Measurements from ENCODE around the gene KRTAP4-9. TPM values are rescaled to one million over a fixed set of nuclear protein-coding genes. Genes with fewer than 3 reads are reported as not detected.

The KRTAP4-9 gene
- total RNA-seq, 1 experiment from 2014 or later = not detected

GRCh38 chr17:41144846-41145245, 39.7 kb downstream of the KRTAP4-9 start:
- Histone ChIP-seq H3K4me3 (ENCODE audit: low read depth in 2 of 2, low read length in 2 of 2) (no peak overlapping the region), H3K9me3 (ENCODE audit: control insufficient read depth, insufficient read depth, low read depth, low read length) (no peaks in the 10 kb centered on the region), H3K36me3 (ENCODE audit: control insufficient read depth, insufficient read depth, low read length) (no peaks in the 10 kb centered on the region), H3K27ac (ENCODE audit: low read length) (no peak overlapping the region), H3K27me3 (ENCODE audit: control insufficient read depth, insufficient read depth, low read length) (no peaks in the 10 kb centered on the region), H3K4me1 (ENCODE audit: control insufficient read depth, insufficient read depth, low read length) (no peaks in the 10 kb centered on the region)
- POLR2A ChIA-PET = no interaction called here
- BruUV-seq (replicated peaks) = no TSS peak
- CTCF ChIA-PET = no interaction called here
- intact Hi-C loops (cut with micrococcal nuclease; ENCODE audit: unreplicated experiment) (no loop called here), in situ Hi-C loops (cut with HindIII; ENCODE audit: low pct_unique_long_range_greater_than_20kb, low sequenced_read_pairs) (no loop called here)
- no peak for TF ChIP-seq CTCF (IDR thresholded peaks at IDR 0.05)
- TF ChIP-seq SIN3A (IDR thresholded peaks at IDR 0.05; ENCODE audit: borderline replicate concordance, insufficient read depth, low read depth, low read length) = no peak
- no peak for TF ChIP-seq TCF7L2 (IDR thresholded peaks at IDR 0.05; ENCODE audit: low read depth, low read length)
- no peak for TF ChIP-seq POLR2AphosphoS5 (IDR thresholded peaks at IDR 0.05; ENCODE audit: low read depth, low read length)
- TF ChIP-seq REST (IDR thresholded peaks at IDR 0.05; ENCODE audit: insufficient read depth in 1 of 2, low read depth in 2 of 2, low read length in 1 of 2) = no peak
- ATAC-seq (no peak), DNase-seq (ENCODE audit: low read depth, low spot score) (no peak)

GRCh38 chr17:41145261-41145660, 40.1 kb downstream of the KRTAP4-9 start:
- POLR2A ChIA-PET = no interaction called here
- no TSS peak for BruUV-seq (replicated peaks)
- H3K36me3 ChIP-seq (ENCODE audit: control insufficient read depth, insufficient read depth, low read length) = no peaks in the 10 kb centered on the region
- TF ChIP-seq TCF7L2 (IDR thresholded peaks at IDR 0.05; ENCODE audit: low read depth, low read length) (no peak), POLR2AphosphoS5 (IDR thresholded peaks at IDR 0.05; ENCODE audit: low read depth, low read length) (no peak), CTCF (IDR thresholded peaks at IDR 0.05) (no peak), REST (IDR thresholded peaks at IDR 0.05; ENCODE audit: insufficient read depth in 1 of 2, low read depth in 2 of 2, low read length in 1 of 2) (no peak), SIN3A (IDR thresholded peaks at IDR 0.05; ENCODE audit: borderline replicate concordance, insufficient read depth, low read depth, low read length) (no peak)
- ATAC-seq (no peak), DNase-seq (ENCODE audit: low read depth, low spot score) (no peak)
- H3K27me3 ChIP-seq (ENCODE audit: control insufficient read depth, insufficient read depth, low read length) = no peaks in the 10 kb centered on the region
- H3K4me3 ChIP-seq (ENCODE audit: low read depth in 2 of 2, low read length in 2 of 2) = no peak overlapping the region
- CTCF ChIA-PET = no interaction called here
- H3K4me1 ChIP-seq (ENCODE audit: control insufficient read depth, insufficient read depth, low read length) = no peaks in the 10 kb centered on the region
- in situ Hi-C loops (cut with HindIII; ENCODE audit: low pct_unique_long_range_greater_than_20kb, low sequenced_read_pairs) = no loop called here
- H3K27ac ChIP-seq (ENCODE audit: low read length) = no peak overlapping the region
- intact Hi-C loops (cut with micrococcal nuclease; ENCODE audit: unreplicated experiment) = no loop called here
- no peaks in the 10 kb centered on the region for H3K9me3 ChIP-seq (ENCODE audit: control insufficient read depth, insufficient read depth, low read depth, low read length)
